Neuronal stem cell (in vitro differentiated cells): ENCODE measurements around the gene NUP54.
A peak's percentile ranks its signal among the peaks of the same experiment; 100 is the strongest.

Experiments used
- DNase-seq: peaks from one replicate; pipeline ENCODE4 v3.0.0-alpha.2; 2013; ENCODE audit warnings: low spot score
- H2AFZ ChIP-seq: one replicate; pipeline ENCODE4 v1.6.1; 2013; ENCODE audit warnings: mild to moderate bottlenecking, low read length, inconsistent platforms
- H2AK5ac ChIP-seq: 2 replicates; pipeline ENCODE4 v1.6.1; 2013; ENCODE audit warnings: low read depth, mild to moderate bottlenecking, inconsistent platforms, low read length, moderate library complexity, mixed read lengths
- H2BK120ac ChIP-seq: 2 replicates; pipeline ENCODE4 v1.6.1; 2013; ENCODE audit warnings: low read depth, mild to moderate bottlenecking, inconsistent platforms, low read length, moderate library complexity, mixed read lengths
- H2BK12ac ChIP-seq: one replicate; pipeline ENCODE4 v1.6.1; 2013; ENCODE audit warnings: low read length, inconsistent platforms
- H2BK15ac ChIP-seq: 2 replicates; pipeline ENCODE4 v1.6.1; 2013; ENCODE audit warnings: mild to moderate bottlenecking, low read length, inconsistent platforms, mixed read lengths
- H2BK5ac ChIP-seq: one replicate; pipeline ENCODE4 v1.6.1; 2013; ENCODE audit warnings: inconsistent platforms, mild to moderate bottlenecking, low read length, moderate library complexity
- H3K14ac ChIP-seq: one replicate; pipeline ENCODE4 v1.6.1; 2013; ENCODE audit warnings: low read length, inconsistent platforms
- H3K18ac ChIP-seq: 2 replicates; pipeline ENCODE4 v1.6.1; 2013; ENCODE audit warnings: low read length, inconsistent platforms
- H3K23ac ChIP-seq: 2 replicates; pipeline ENCODE4 v1.6.1; 2013; ENCODE audit warnings: low read depth, mild to moderate bottlenecking, mixed read lengths, low read length, inconsistent platforms; ENCODE audit not compliant: poor library complexity
- H3K27ac ChIP-seq: replicated peaks from 3 replicates; pipeline ENCODE4 v1.5.1; 2013; ENCODE audit warnings: low read length, inconsistent platforms
- H3K27me3 ChIP-seq, 3 experiments: 2 replicates each; pipeline ENCODE4 v1.6.1; 2013; ENCODE audit warnings: low read length in 3 of 3, mild to moderate bottlenecking in 2 of 3, inconsistent platforms in 1 of 3, low read depth in 1 of 3, mixed read lengths in 1 of 3, moderate library complexity in 1 of 3; ENCODE audit not compliant: control insufficient read depth in 3 of 3, insufficient read depth in 3 of 3
- H3K36me3 ChIP-seq, 2 donors: replicated peaks in 1 of 2; 2 replicates each; pipeline ENCODE4 v1.6.1; 2013; ENCODE audit warnings: low read length in 2 of 2; ENCODE audit not compliant: control insufficient read depth in 2 of 2, insufficient read depth in 2 of 2
- H3K4ac ChIP-seq: 2 replicates; pipeline ENCODE4 v1.6.1; 2013; ENCODE audit warnings: inconsistent platforms, mild to moderate bottlenecking, low read length, moderate library complexity
- H3K4me1 ChIP-seq, 2 donors: 1 replicate in 1 of 2; 2 replicates in 1 of 2; pipeline ENCODE4 v1.6.1; 2013; ENCODE audit warnings: low read length in 2 of 2, low read depth in 1 of 2; ENCODE audit not compliant: control insufficient read depth in 2 of 2, insufficient read depth in 1 of 2
- H3K4me2 ChIP-seq: one replicate; pipeline ENCODE4 v1.6.1; 2013; ENCODE audit warnings: mild to moderate bottlenecking, low read length, inconsistent platforms; ENCODE audit not compliant: insufficient read depth, poor library complexity, severe bottlenecking
- H3K4me3 ChIP-seq, 2 donors: 2 replicates each; pipeline ENCODE4 v1.5.1; 2013; ENCODE audit warnings: low read length in 2 of 2, mild to moderate bottlenecking in 2 of 2, inconsistent platforms in 1 of 2, moderate library complexity in 1 of 2
- H3K79me1 ChIP-seq: one replicate; pipeline ENCODE4 v1.6.1; 2013; ENCODE audit warnings: low read depth, mild to moderate bottlenecking, inconsistent platforms, low read length, moderate library complexity
- H3K9ac ChIP-seq: one replicate; pipeline ENCODE4 v1.6.1; 2013; ENCODE audit warnings: mild to moderate bottlenecking, low read depth, low read length, inconsistent platforms; ENCODE audit not compliant: poor library complexity
- H3K9me3 ChIP-seq, 2 donors: replicated peaks in 1 of 2; 2 replicates each; pipeline versions ENCODE3 to v1.6.1; 2013; ENCODE audit warnings: low read length in 2 of 2, mild to moderate bottlenecking in 2 of 2, inconsistent platforms in 1 of 2, low read depth in 1 of 2, mixed read lengths in 1 of 2, moderate library complexity in 1 of 2; ENCODE audit not compliant: control insufficient read depth in 2 of 2, insufficient read depth in 1 of 2
- H4K8ac ChIP-seq: one replicate; pipeline ENCODE4 v1.6.1; 2013; ENCODE audit warnings: low read depth, mild to moderate bottlenecking, inconsistent platforms, low read length, moderate library complexity
- H4K91ac ChIP-seq: one replicate; pipeline ENCODE4 v1.6.1; 2013; ENCODE audit warnings: low read length, low read depth, mild to moderate bottlenecking, inconsistent platforms; ENCODE audit not compliant: poor library complexity
- WGBS, 2 donors: extraction: QIAGEN DNeasy Blood & Tissue Kit; methylation state at CpG; one replicate each; pipeline ENCODE4 v1.1.7; 2013; ENCODE audit warnings: missing lambda C conversion rate in 2 of 2, mixed read lengths in 1 of 2; ENCODE audit not compliant: insufficient read length in 2 of 2, insufficient replicate concordance in 1 of 2; ENCODE audit errors: extremely low coverage in 2 of 2; 5-methylcytosine and 5-hydroxymethylcytosine counted together

NUP54 gene

DNA sequence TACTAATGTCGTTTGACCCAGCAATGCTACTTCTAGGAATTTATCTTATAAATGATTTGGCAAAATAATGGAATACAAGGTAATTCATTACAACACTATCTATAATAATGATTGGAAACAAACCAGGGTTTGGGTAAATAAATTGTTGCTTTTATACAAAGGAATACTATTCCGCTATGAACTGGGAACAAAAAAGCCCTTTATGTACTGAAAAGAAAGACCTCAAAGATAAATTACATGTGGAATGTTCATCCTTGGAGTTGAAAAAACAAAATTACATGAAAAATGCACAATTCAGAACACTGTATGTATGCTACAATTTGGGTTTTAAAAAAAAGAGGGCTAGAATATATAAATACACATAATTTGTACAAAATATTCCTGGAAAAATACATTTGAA, 5.2 kb upstream of the NUP54 start:
- Histone ChIP-seq H2BK15ac (no peak overlapping the region), H2AK5ac (no peak overlapping the region), H3K4me2 (no peak overlapping the region), H3K23ac (no peak overlapping the region), H3K9me3 (no peaks in the 10 kb centered on the region), H2BK120ac (no peak overlapping the region), H3K9ac (no peak overlapping the region), H4K91ac (no peak overlapping the region), H3K79me1 (peaks cover 4% of the 10 kb centered on the region), H3K27ac (no peak overlapping the region), H3K4me3 (no peak overlapping the region), H3K18ac (no peak overlapping the region), H4K8ac (no peak overlapping the region), H3K4ac (no peak overlapping the region), H3K14ac (no peak overlapping the region), H2BK12ac (no peak overlapping the region), H2BK5ac (no peak overlapping the region), H3K36me3 (peaks cover 0 to under 1% of the 10 kb centered on the region in 2 donors), H2AFZ (no peak overlapping the region), H3K4me1 (no peaks in the 10 kb centered on the region), H3K27me3 (no peaks in the 10 kb centered on the region)
- no CpG with 5 or more reads among the region's 2 CpGs for WGBS, 2 donors
- no peak for DNase-seq

DNA sequence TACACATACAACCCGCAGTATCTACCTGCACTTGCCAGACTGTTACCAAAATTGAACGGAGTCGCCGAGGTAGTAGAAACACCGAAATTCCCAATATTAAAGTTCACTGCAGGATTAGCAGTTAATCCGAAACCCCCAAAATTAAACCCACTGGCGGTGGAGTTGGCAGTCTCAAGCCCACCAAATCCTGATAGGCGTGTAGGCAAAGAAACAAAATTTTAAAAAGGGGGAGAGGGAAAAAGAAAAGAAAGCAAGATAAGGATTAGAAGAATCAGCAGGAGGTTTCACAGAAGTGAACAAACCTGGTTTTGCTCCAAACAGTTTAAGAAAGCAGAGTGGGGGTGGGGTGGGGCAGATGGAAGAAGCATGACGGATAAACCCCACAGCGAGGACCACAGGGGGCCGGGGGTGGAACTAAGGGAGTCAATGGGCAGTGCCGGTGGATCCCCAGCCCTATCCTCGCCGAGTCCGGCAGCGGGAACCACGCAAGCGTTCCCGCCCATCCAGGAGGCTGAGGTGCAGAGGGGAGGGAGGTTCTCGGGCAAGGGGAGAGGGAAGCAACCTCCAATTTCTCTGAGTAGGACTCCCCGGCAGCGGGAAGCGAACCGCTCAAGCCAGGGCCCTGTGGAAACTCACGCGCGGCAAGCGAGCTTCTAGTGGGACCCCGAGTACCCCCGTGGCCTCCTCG, 599 bp downstream of the NUP54 start:
- Histone ChIP-seq H3K14ac (no peak overlapping the region), H3K23ac (peak overlapping the region; percentile 98), H3K27ac (peak overlapping the region; percentile 95), H3K4me3 (peak overlapping the region; percentile 85 to 98), H3K9me3 (no peaks in the 10 kb centered on the region), H3K4ac (no peak overlapping the region), H3K18ac (peak overlapping the region; percentile 97), H2AK5ac (peak overlapping the region; percentile 75), H3K9ac (peak overlapping the region; percentile 88), H2BK12ac (peak overlapping the region; percentile 41), H3K27me3 (no peaks in the 10 kb centered on the region), H4K91ac (peak overlapping the region; percentile 81), H2AFZ (peak overlapping the region; percentile 89), H4K8ac (no peak overlapping the region), H3K79me1 (peaks cover 10% of the 10 kb centered on the region), H3K4me1 (peaks cover 0 to 10% of the 10 kb centered on the region in 2 donors), H2BK5ac (peak overlapping the region; percentile 95), H2BK120ac (peak overlapping the region; percentile 47), H3K36me3 (peaks cover 3 to 27% of the 10 kb centered on the region in 2 donors), H2BK15ac (peak overlapping the region; percentile 49), H3K4me2 (peak overlapping the region; percentile 75)
- DNase-seq = peak; percentile 79
- WGBS, 2 donors = no CpG with 5 or more reads among the region's 31 CpGs

DNA sequence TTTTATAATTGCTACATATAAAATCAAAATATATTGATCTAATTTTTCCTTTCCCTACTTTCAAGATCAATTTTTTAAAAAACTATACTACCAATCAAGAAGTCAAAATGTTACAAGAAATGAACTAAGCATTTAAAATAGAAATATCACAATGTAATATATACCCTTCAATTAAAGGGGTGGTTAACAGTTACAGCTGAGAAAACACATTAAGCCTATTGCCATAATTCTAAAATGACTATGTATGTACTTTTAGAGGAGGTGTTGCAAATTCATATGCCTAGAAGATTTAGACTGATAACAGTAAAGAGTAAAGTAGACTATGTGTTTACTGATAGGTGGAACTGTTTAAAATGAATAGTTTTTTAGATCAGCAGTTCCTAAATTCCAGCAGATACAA, 3.7 kb downstream of the NUP54 start:
- H3K23ac ChIP-seq = no peak overlapping the region
- no peak overlapping the region for H2BK15ac ChIP-seq
- H3K14ac ChIP-seq = no peak overlapping the region
- no peak overlapping the region for H2AFZ ChIP-seq
- H3K18ac ChIP-seq = no peak overlapping the region
- H3K79me1 ChIP-seq = peaks cover 12% of the 10 kb centered on the region
- H3K4me1 ChIP-seq = peaks cover 0 to 10% of the 10 kb centered on the region in 2 donors
- H2BK5ac ChIP-seq = no peak overlapping the region
- H3K36me3 ChIP-seq = peaks cover 5 to 58% of the 10 kb centered on the region in 2 donors
- no peak for DNase-seq
- H2BK120ac ChIP-seq = no peak overlapping the region
- H3K9me3 ChIP-seq = no peaks in the 10 kb centered on the region
- no peak overlapping the region for H3K27ac ChIP-seq
- no peak overlapping the region for H3K9ac ChIP-seq
- no peak overlapping the region for H3K4me3 ChIP-seq
- no peak overlapping the region for H2AK5ac ChIP-seq
- H4K91ac ChIP-seq = no peak overlapping the region
- no peak overlapping the region for H4K8ac ChIP-seq
- H3K27me3 ChIP-seq = no peaks in the 10 kb centered on the region
- no peak overlapping the region for H3K4me2 ChIP-seq
- H2BK12ac ChIP-seq = no peak overlapping the region
- no peak overlapping the region for H3K4ac ChIP-seq

DNA sequence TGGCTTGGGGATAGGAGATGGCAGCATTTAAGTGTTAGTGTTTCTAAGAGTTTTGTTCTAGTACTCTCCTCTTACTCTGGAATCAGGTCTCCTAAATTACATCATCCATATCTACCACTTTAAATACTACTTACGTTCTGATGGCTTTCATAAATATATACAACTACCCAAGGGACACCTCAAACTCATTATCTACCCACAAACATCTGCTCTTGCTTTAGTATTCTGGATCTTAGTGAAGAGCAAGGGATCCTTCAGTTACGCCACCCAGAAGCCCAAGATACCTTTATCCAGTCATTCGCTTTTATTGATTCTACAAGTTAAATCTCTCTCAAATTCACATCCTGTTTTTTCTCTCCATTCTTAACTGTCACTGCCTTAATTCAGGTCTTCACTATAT, 7.0 kb downstream of the NUP54 start:
- no peak overlapping the region for H3K23ac ChIP-seq
- WGBS, 2 donors = no CpG with 5 or more reads among the region's 3 CpGs
- H2AFZ ChIP-seq = no peak overlapping the region
- no peak overlapping the region for H3K18ac ChIP-seq
- no peak overlapping the region for H3K14ac ChIP-seq
- H3K4me3 ChIP-seq = no peak overlapping the region
- H2BK15ac ChIP-seq = no peak overlapping the region
- no peak overlapping the region for H3K4me2 ChIP-seq
- no peak overlapping the region for H4K8ac ChIP-seq
- no peak overlapping the region for H2BK120ac ChIP-seq
- no peak overlapping the region for H4K91ac ChIP-seq
- H2AK5ac ChIP-seq = no peak overlapping the region
- no peak overlapping the region for H2BK5ac ChIP-seq
- H3K4ac ChIP-seq = no peak overlapping the region
- peaks cover 0 to 1% of the 10 kb centered on the region in 2 donors for H3K4me1 ChIP-seq
- H3K27ac ChIP-seq = no peak overlapping the region
- no peak overlapping the region for H3K9ac ChIP-seq
- no peaks in the 10 kb centered on the region for H3K9me3 ChIP-seq
- no peaks in the 10 kb centered on the region for H3K27me3 ChIP-seq
- DNase-seq = no peak
- no peak overlapping the region for H2BK12ac ChIP-seq
- peaks cover 4% of the 10 kb centered on the region for H3K79me1 ChIP-seq
- peaks cover 8 to 91% of the 10 kb centered on the region in 2 donors for H3K36me3 ChIP-seq
